K562 (cell line): ENCODE measurements around the gene AP4S1. TPM values are rescaled to one million over a fixed set of nuclear protein-coding genes. Genes with fewer than 3 reads are reported as not detected.

ENCODE experiments used
- ATAC-seq: fragments of 200-7000 bp; cut with Tn5 transposase; 3 replicates; pipeline ENCODE4 v1.9.1; 2020; ENCODE audit warnings: moderate library complexity
- BruUV-seq: library from RNA; stranded (reverse); fragments of 400-500 nt; replicated peaks from 2 replicates; lab custom pipeline; 2021; lab: Mats Ljungman, UMichigan
- CTCF ChIA-PET: fragments of 300-600 bp; formaldehyde crosslinking; extraction: SDS; loops from one replicate; lab custom pipeline; 2021; ENCODE audit warnings: low intra/inter-chr PET ratio; lab: Yijun Ruan, JAX
- POLR2A ChIA-PET: fragments of 300-600, 350-650 bp; sonication (Branson Sonifier 250); formaldehyde crosslinking; extraction: SDS; loops from one replicate; lab custom pipeline; 2021; ENCODE audit warnings: antibody characterized with exemption, inconsistent platforms; lab: Yijun Ruan, JAX
- DNase-seq, 4 experiments: peaks; one replicate each; pipeline versions ENCODE4 v3.0.0 to v3.0.0-alpha.2; 2011 to 2018; ENCODE audit warnings: low spot score in 3 of 4, mixed read lengths in 3 of 4; ENCODE audit errors: extremely low read depth in 1 of 4
- FAIRE-seq: peaks from 2 replicates; lab custom pipeline; 2011; peaks lifted over from hg19 to GRCh38; lab: Jason Lieb, UNC
- H2AFZ ChIP-seq: 2 replicates; pipeline ENCODE4 v1.6.0; 2011; ENCODE audit warnings: low read depth, low read length, control low read depth, inconsistent platforms
- H3K27ac ChIP-seq: fragments of 200-600 bp; 3 replicates; pipeline ENCODE4 v1.8.0; 2011; ENCODE audit warnings: low read depth, mild to moderate bottlenecking, control low read depth, inconsistent platforms, low read length, moderate library complexity, mixed read lengths; ENCODE audit errors: extremely low read depth
- H3K27me3 ChIP-seq, 2 experiments: fragments of 300-600 bp in 1 of 2; 2 replicates in 1 of 2; 3 replicates in 1 of 2; pipeline versions ENCODE4 v1.6.0 to v1.8.0; 2011; ENCODE audit warnings: inconsistent platforms in 2 of 2, low read length in 2 of 2, mild to moderate bottlenecking in 1 of 2, mixed read lengths in 1 of 2, moderate library complexity in 1 of 2; ENCODE audit not compliant: control insufficient read depth in 2 of 2, insufficient read depth in 2 of 2
- H3K36me3 ChIP-seq: fragments of 300-600 bp; 3 replicates; pipeline ENCODE4 v1.8.0; 2011; ENCODE audit warnings: mild to moderate bottlenecking, low read length, inconsistent platforms; ENCODE audit not compliant: control insufficient read depth, insufficient read depth
- H3K4me1 ChIP-seq, 2 experiments: fragments of 200-600 bp in 1 of 2; replicated peaks in 1 of 2; 2 replicates in 1 of 2; 3 replicates in 1 of 2; pipeline versions ENCODE4 v1.5.1 to v1.8.0; 2011; ENCODE audit warnings: inconsistent platforms in 2 of 2, low read length in 2 of 2, mild to moderate bottlenecking in 1 of 2, mixed read lengths in 1 of 2, moderate library complexity in 1 of 2; ENCODE audit not compliant: control insufficient read depth in 2 of 2, insufficient read depth in 2 of 2
- H3K4me2 ChIP-seq: 2 replicates; pipeline ENCODE4 v1.6.1; 2011; ENCODE audit warnings: low read length, control low read depth, inconsistent platforms, mixed read lengths; ENCODE audit not compliant: insufficient read depth
- H3K4me3 ChIP-seq: fragments of 200-600 bp; sonication (generic), shearing (Covaris generic); 2 replicates; pipeline ENCODE4 v1.5.1; 2016; ENCODE audit warnings: control low read depth, inconsistent platforms
- H3K79me2 ChIP-seq: fragments of 200-600 bp; 3 replicates; pipeline ENCODE4 v1.8.0; 2011; ENCODE audit warnings: low read length, inconsistent platforms; ENCODE audit not compliant: control insufficient read depth, insufficient read depth
- H3K9ac ChIP-seq, 2 experiments: 2 replicates each; pipeline versions ENCODE4 v1.6.0 to v1.6.1; 2011; ENCODE audit warnings: low read depth in 2 of 2, low read length in 2 of 2, control low read depth in 1 of 2, inconsistent platforms in 1 of 2, mild to moderate bottlenecking in 1 of 2, mixed read lengths in 1 of 2; ENCODE audit not compliant: insufficient read depth in 1 of 2
- H3K9me1 ChIP-seq: one replicate; pipeline ENCODE4 v1.6.0; 2011; ENCODE audit warnings: inconsistent platforms, mild to moderate bottlenecking, low read length, moderate library complexity; ENCODE audit not compliant: control insufficient read depth, insufficient read depth
- H3K9me3 ChIP-seq: replicated peaks from 2 replicates; pipeline ENCODE4 v1.5.1; 2011; ENCODE audit warnings: low read depth, low read length, inconsistent platforms; ENCODE audit not compliant: control insufficient read depth, insufficient read depth
- H4K20me1 ChIP-seq: replicated peaks from 2 replicates; pipeline ENCODE4 v1.6.1; 2011; ENCODE audit warnings: low read length, inconsistent platforms, mixed read lengths; ENCODE audit not compliant: control insufficient read depth, insufficient read depth
- ARID2 ChIP-seq: fragments of 450-650 bp; IDR thresholded peaks from 2 replicates; pipeline ENCODE4 v1.6.1; 2017; ENCODE audit warnings: antibody characterized with exemption, mild to moderate bottlenecking
- ARID3B ChIP-seq: fragments of 250-450 bp; sonication (Bioruptor Pico); IDR thresholded peaks from 2 replicates; pipeline ENCODE4 v1.4.0; 2020; ENCODE audit warnings: borderline replicate concordance
- MAFK ChIP-seq: IDR thresholded peaks from 2 replicates; pipeline ENCODE4 v1.6.1; 2011; ENCODE audit warnings: low read length, improper control_type of control experiment
- NR1H2 ChIP-seq: sonication (generic); formaldehyde crosslinking; IDR thresholded peaks from 2 replicates; pipeline ENCODE4 v1.4.0; 2020; ENCODE audit warnings: mild to moderate bottlenecking, missing genetic modification reagents
- TFAP4 ChIP-seq: sonication (generic); formaldehyde crosslinking; IDR thresholded peaks from 2 replicates; pipeline ENCODE4 v1.8.0; 2022; ENCODE audit warnings: missing genetic modification reagents, mild to moderate bottlenecking, moderate library complexity, borderline replicate concordance
- THRA ChIP-seq: fragments of 450-650 bp; IDR thresholded peaks from 2 replicates; pipeline ENCODE4 v1.6.1; 2017; ENCODE audit warnings: mild to moderate bottlenecking, moderate library complexity
- ZC3H4 ChIP-seq: sonication (generic); formaldehyde crosslinking; IDR thresholded peaks from 2 replicates; pipeline ENCODE4 v1.9.0; 2021; ENCODE audit warnings: missing genetic modification reagents, borderline replicate concordance
- ZNF408 ChIP-seq: fragments of 250-450 bp; sonication (Bioruptor Pico); IDR thresholded peaks from 2 replicates; pipeline ENCODE4 v1.4.0; 2020; ENCODE audit warnings: low read depth, mild to moderate bottlenecking, moderate library complexity
- ZNF668 ChIP-seq: fragments of 250-450 bp; sonication (Bioruptor Pico); IDR thresholded peaks from 2 replicates; pipeline ENCODE4 v1.8.0; 2022; ENCODE audit warnings: mild to moderate bottlenecking, inconsistent platforms
- WGBS: fragments of 100-300 bp; shearing (Covaris generic); methylation state at CpG from one replicate; pipeline ENCODE4 v1.1.6; 2016; ENCODE audit warnings: low coverage, mixed read lengths; ENCODE audit not compliant: insufficient coverage; ENCODE audit errors: missing lambda C conversion rate; 5-methylcytosine and 5-hydroxymethylcytosine counted together
- in situ Hi-C: fragments of 300-500 bp; cut with MboI; formaldehyde crosslinking; loops from 4 replicates; pipeline ENCODE4 v1.15.0; 2018; ENCODE audit warnings: inconsistent platforms, mixed read lengths
- intact Hi-C: fragments of 100-400 bp; cut with micrococcal nuclease; formaldehyde crosslinking; loops from 2 replicates; pipeline ENCODE4 v1.14.2; 2022
- polyA plus RNA-seq, 8 experiments: library from polyadenylated mRNA; depleted of rRNA in 4 of 8; stranded (reverse) in 5 of 8; unstranded in 3 of 8; fragments of >200 nt; fragmentation: Nextera tagmentation in 2 of 8; fragmentation: Illumina TruSeq in 1 of 8; extraction: Ambion mirVana in 2 of 8; extraction: Trizol in 1 of 8; gene quantifications; 2 replicates each; pipeline versions ENCODE4 v1.2.1 to v1.2.3, GENCODE V29; 2011 to 2014; ENCODE audit warnings: inconsistent platforms in 1 of 8, missing spikeins in 1 of 8
- total RNA-seq, 7 experiments: library from RNA; depleted of rRNA in 6 of 7; stranded (reverse); fragments of >200 nt in 6 of 7; fragmentation: Illumina TruSeq in 2 of 7; extraction: Trizol in 2 of 7; gene quantifications; 2 replicates each; pipeline versions ENCODE4 v1.2.1 to v1.2.3, GENCODE V29; 2011 to 2021; ENCODE audit warnings: low replicate concordance in 1 of 7

The AP4S1 gene
- total and polyA plus RNA-seq, 9 of the 15 experiments (the other 6 are each of a cell fraction or from before 2014, with no cell fraction given): 3.7 to 7.8 (median 5.9) TPM

GRCh38 chr14:31068235-31068634 is 42.8 kb downstream of the AP4S1 start:
- 89% methylated on average over 1 of the region's 1 CpG for WGBS

More at GRCh38 chr14:31068235-31068634, 42.8 kb downstream of the AP4S1 start:
- BruUV-seq: no TSS peak
- Histone ChIP-seq H3K79me2 (no peaks in the 10 kb centered on the region), H3K9ac (no peak overlapping the region), H4K20me1 (no peaks in the 10 kb centered on the region), H3K4me3 (no peak overlapping the region), H3K9me3 (no peaks in the 10 kb centered on the region), H3K4me1 (peaks cover 0 to 7% of the 10 kb centered on the region in 2 experiments; a peak in 1 of 5 replicates), H3K27ac (no peak overlapping the region), H3K9me1 (no peaks in the 10 kb centered on the region), H3K27me3 (no peaks in the 10 kb centered on the region), H2AFZ (no peak overlapping the region), H3K36me3 (no peaks in the 10 kb centered on the region), H3K4me2 (no peak overlapping the region)
- ATAC-seq (no peak), DNase-seq (no peak), FAIRE-seq (no peak)
- intact Hi-C loops (no loop called here), in situ Hi-C loops (no loop called here)
- ChIA-PET POLR2A (no interaction called here), CTCF (no interaction called here)
- TF ChIP-seq ZNF408: no peak
- TF ChIP-seq ZNF668 (CRISPR knock-in tag): no peak
- TF ChIP-seq TFAP4 (CRISPR knock-in tag): no peak
- TF ChIP-seq MAFK: no peak
- no peak for TF ChIP-seq ZC3H4 (CRISPR knock-in tag)
- TF ChIP-seq NR1H2: no peak
- no peak for TF ChIP-seq THRA
- TF ChIP-seq ARID2: no peak
- TF ChIP-seq ARID3B: no peak
